DND-41 (cell line): Measurements from ENCODE around the gene NME4.

Source experiments
- EZH2 ChIP-seq: IDR thresholded peaks from 3 replicates; pipeline ENCODE4 v1.6.1; 2012; ENCODE audit warnings: borderline replicate concordance, low read depth, mild to moderate bottlenecking, moderate library complexity, low read length, inconsistent platforms; ENCODE audit not compliant: severe bottlenecking
- TF ChIP-seq, protein P1 (sequence below): IDR thresholded peaks from 2 replicates; pipeline ENCODE4 v1.5.1; 2012; ENCODE audit warnings: borderline replicate concordance, low read length, moderate library complexity, mild to moderate bottlenecking; ENCODE audit not compliant: poor library complexity, severe bottlenecking; ENCODE audit errors: extremely low read depth

DNA sequence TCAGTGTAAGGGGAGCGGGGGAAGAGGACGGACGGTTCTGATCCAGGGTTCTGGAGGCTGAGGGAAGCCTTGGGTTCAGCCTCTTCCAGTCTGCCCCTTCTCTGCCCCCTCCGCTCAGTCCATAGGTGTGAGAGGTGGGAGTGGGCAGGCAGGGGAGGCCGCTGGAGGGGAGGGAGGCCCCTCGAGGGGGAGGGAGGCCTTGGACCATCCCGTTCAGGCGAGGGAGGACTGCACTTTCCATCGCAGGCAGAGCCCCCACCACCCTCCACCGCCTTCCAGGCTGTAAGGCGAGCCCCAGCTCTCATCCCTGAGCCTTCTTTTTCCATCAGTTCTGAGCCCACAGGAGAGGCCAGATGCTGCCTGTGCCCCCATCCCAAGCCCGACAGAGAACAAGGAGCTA lies 40.3 kb upstream of the NME4 start:
- TF ChIP-seq, protein P1, sequence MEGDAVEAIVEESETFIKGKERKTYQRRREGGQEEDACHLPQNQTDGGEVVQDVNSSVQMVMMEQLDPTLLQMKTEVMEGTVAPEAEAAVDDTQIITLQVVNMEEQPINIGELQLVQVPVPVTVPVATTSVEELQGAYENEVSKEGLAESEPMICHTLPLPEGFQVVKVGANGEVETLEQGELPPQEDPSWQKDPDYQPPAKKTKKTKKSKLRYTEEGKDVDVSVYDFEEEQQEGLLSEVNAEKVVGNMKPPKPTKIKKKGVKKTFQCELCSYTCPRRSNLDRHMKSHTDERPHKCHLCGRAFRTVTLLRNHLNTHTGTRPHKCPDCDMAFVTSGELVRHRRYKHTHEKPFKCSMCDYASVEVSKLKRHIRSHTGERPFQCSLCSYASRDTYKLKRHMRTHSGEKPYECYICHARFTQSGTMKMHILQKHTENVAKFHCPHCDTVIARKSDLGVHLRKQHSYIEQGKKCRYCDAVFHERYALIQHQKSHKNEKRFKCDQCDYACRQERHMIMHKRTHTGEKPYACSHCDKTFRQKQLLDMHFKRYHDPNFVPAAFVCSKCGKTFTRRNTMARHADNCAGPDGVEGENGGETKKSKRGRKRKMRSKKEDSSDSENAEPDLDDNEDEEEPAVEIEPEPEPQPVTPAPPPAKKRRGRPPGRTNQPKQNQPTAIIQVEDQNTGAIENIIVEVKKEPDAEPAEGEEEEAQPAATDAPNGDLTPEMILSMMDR = no peak
- no peak for TF ChIP-seq EZH2
